ENCODE results near the gene GRIK4.

DNA sequence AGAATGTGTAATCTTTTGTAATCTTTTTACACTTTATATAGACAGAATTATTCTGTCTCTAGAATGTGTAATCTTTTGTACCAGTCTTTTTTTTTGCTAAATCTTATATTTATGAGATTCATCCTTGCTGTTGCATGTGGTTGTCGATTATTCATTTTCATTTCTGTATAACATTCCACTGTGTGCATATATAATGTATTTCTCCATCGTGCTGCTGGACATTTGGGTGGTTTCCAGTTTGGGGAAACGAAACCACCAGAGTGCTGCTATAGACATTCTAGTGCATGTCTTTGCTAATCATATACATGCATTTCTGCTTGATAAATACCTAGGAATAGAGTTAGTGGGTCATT, 146.5 kb downstream of the GRIK4 start:
- TF ChIP-seq, protein P1, sequence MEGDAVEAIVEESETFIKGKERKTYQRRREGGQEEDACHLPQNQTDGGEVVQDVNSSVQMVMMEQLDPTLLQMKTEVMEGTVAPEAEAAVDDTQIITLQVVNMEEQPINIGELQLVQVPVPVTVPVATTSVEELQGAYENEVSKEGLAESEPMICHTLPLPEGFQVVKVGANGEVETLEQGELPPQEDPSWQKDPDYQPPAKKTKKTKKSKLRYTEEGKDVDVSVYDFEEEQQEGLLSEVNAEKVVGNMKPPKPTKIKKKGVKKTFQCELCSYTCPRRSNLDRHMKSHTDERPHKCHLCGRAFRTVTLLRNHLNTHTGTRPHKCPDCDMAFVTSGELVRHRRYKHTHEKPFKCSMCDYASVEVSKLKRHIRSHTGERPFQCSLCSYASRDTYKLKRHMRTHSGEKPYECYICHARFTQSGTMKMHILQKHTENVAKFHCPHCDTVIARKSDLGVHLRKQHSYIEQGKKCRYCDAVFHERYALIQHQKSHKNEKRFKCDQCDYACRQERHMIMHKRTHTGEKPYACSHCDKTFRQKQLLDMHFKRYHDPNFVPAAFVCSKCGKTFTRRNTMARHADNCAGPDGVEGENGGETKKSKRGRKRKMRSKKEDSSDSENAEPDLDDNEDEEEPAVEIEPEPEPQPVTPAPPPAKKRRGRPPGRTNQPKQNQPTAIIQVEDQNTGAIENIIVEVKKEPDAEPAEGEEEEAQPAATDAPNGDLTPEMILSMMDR (IDR thresholded peaks at IDR 0.05; ENCODE audit: poor library complexity, severe bottlenecking): no peak
- no peak for TF ChIP-seq POLR2AphosphoS5 (IDR thresholded peaks at IDR 0.05)
- no peak for TF ChIP-seq EP300 (conservative IDR thresholded peaks at IDR 0.05; ENCODE audit: poor library complexity, severe bottlenecking)
- no peak for TF ChIP-seq EZH2 (IDR thresholded peaks at IDR 0.05; ENCODE audit: borderline replicate concordance, insufficient read depth, low read length, poor library complexity, severe bottlenecking)
- no peak for TF ChIP-seq TAF1 (IDR thresholded peaks at IDR 0.05; ENCODE audit: low read depth)

Data from neural cell (in vitro differentiated cells).